Mesendoderm (in vitro differentiated cells): ENCODE data around the gene ZNF587B.
"Not testable (repeated sequence)": the region's sequence is repeated elsewhere in the genome, so short reads cannot be mapped to it uniquely, and the experiment has no call there.

Source experiments
- DNase-seq: peaks from one replicate; pipeline ENCODE4 v3.0.0; 2013
- H2AK5ac ChIP-seq: 2 replicates; pipeline ENCODE4 v1.6.1; 2013; ENCODE audit warnings: low read length, inconsistent platforms
- H2BK120ac ChIP-seq: 2 replicates; pipeline ENCODE4 v1.6.1; 2013; ENCODE audit warnings: low read depth, mild to moderate bottlenecking, low read length, moderate library complexity, mixed read lengths
- H2BK15ac ChIP-seq: replicated peaks from 2 replicates; pipeline ENCODE4 v1.6.1; 2013; ENCODE audit warnings: low read depth, mild to moderate bottlenecking, moderate library complexity
- H2BK5ac ChIP-seq: 2 replicates; pipeline ENCODE4 v1.6.1; 2013; ENCODE audit warnings: low read length, inconsistent platforms
- H3K18ac ChIP-seq: 2 replicates; pipeline ENCODE4 v1.6.1; 2013; ENCODE audit warnings: mild to moderate bottlenecking, low read length, mixed read lengths
- H3K23ac ChIP-seq: one replicate; pipeline ENCODE4 v1.6.1; 2013; ENCODE audit warnings: low read length
- H3K27ac ChIP-seq: 2 replicates; pipeline ENCODE4 v1.5.1; 2013; ENCODE audit warnings: low read depth, mild to moderate bottlenecking, inconsistent platforms, low read length, moderate library complexity
- H3K27me3 ChIP-seq: 2 replicates; pipeline ENCODE4 v1.6.1; 2013; ENCODE audit warnings: low read length, control low read depth, mild to moderate bottlenecking, inconsistent platforms; ENCODE audit not compliant: insufficient read depth, poor library complexity
- H3K36me3 ChIP-seq: 2 replicates; pipeline ENCODE4 v1.6.1; 2013; ENCODE audit warnings: low read length, inconsistent platforms; ENCODE audit not compliant: control insufficient read depth, insufficient read depth
- H3K4ac ChIP-seq: one replicate; pipeline ENCODE4 v1.6.1; 2013; ENCODE audit warnings: low read depth, mild to moderate bottlenecking, low read length, moderate library complexity
- H3K4me1 ChIP-seq: 2 replicates; pipeline ENCODE4 v1.6.1; 2013; ENCODE audit warnings: low read depth, low read length, inconsistent platforms; ENCODE audit not compliant: control insufficient read depth
- H3K4me2 ChIP-seq: 2 replicates; pipeline ENCODE4 v1.6.1; 2013; ENCODE audit warnings: low read length
- H3K4me3 ChIP-seq: 2 replicates; pipeline ENCODE4 v1.5.1; 2013; ENCODE audit warnings: mild to moderate bottlenecking, low read length
- H3K56ac ChIP-seq: one replicate; pipeline ENCODE4 v1.6.1; 2013; ENCODE audit warnings: low read length
- H3K79me1 ChIP-seq: 2 replicates; pipeline ENCODE4 v1.6.1; 2013; ENCODE audit warnings: low read length, inconsistent platforms
- H3K79me2 ChIP-seq: 2 replicates; pipeline ENCODE4 v1.6.1; 2013; ENCODE audit warnings: mild to moderate bottlenecking, low read length; ENCODE audit not compliant: control insufficient read depth, insufficient read depth
- H3K9ac ChIP-seq: 2 replicates; pipeline ENCODE4 v1.6.1; 2013; ENCODE audit warnings: low read length, inconsistent platforms
- H4K5ac ChIP-seq: one replicate; pipeline ENCODE4 v1.6.1; 2013; ENCODE audit warnings: low read length
- H4K8ac ChIP-seq: one replicate; pipeline ENCODE4 v1.6.1; 2013; ENCODE audit warnings: low read depth, mild to moderate bottlenecking, control low read depth, low read length, moderate library complexity
- WGBS: extraction: QIAGEN DNeasy Blood & Tissue Kit; methylation state at CpG from one replicate; pipeline ENCODE4 v1.1.7; 2013; ENCODE audit warnings: low lambda C conversion rate, missing lambda C conversion rate; ENCODE audit not compliant: insufficient coverage; ENCODE audit errors: extremely low coverage; 5-methylcytosine and 5-hydroxymethylcytosine counted together

The ZNF587B gene

GRCh38 chr19:57849162-57849665 is 19.1 kb downstream of the ZNF587B start:
- H3K23ac ChIP-seq, H2BK120ac ChIP-seq, H3K27me3 ChIP-seq, H3K27ac ChIP-seq, H3K4me1 ChIP-seq, H3K4me2 ChIP-seq, H2BK15ac ChIP-seq, H2AK5ac ChIP-seq, H3K9ac ChIP-seq, H4K5ac ChIP-seq, H3K4me3 ChIP-seq, H3K4ac ChIP-seq, H4K8ac ChIP-seq, H3K18ac ChIP-seq, H3K36me3 ChIP-seq, H3K56ac ChIP-seq, H2BK5ac ChIP-seq: not testable (repeated sequence)
- peaks cover 36% of the 10 kb centered on the region for H3K79me2 ChIP-seq
- DNase-seq = peak; percentile 68
- WGBS = no CpG with 5 or more reads among the region's 2 CpGs
- peaks cover 13% of the 10 kb centered on the region for H3K79me1 ChIP-seq

GRCh38 chr19:57849666-57850473 is 19.8 kb downstream of the ZNF587B start, which contains the start of gene ZNF587:
TSS of gene ZNF587 (plus strand) at chr19:57849859. CDS start at chr19:57850039, 180 bp downstream.
- H3K4me1 ChIP-seq, H4K5ac ChIP-seq, H2BK120ac ChIP-seq, H3K23ac ChIP-seq, H2BK15ac ChIP-seq, H2AK5ac ChIP-seq, H3K27me3 ChIP-seq, H4K8ac ChIP-seq, H3K36me3 ChIP-seq, H2BK5ac ChIP-seq, H3K4ac ChIP-seq: not testable (repeated sequence)
- H3K79me2 ChIP-seq = peaks cover 31% of the 10 kb centered on the region
- DNase-seq = peak; percentile 95
- peak within 1 kb of the TSS; percentile 35 for H3K18ac ChIP-seq
- H3K9ac ChIP-seq = peak within 1 kb of the TSS; percentile 48
- peak within 1 kb of the TSS; percentile 80 for H3K56ac ChIP-seq
- peak within 1 kb of the TSS; percentile 59 for H3K27ac ChIP-seq
- peak within 1 kb of the TSS; percentile 21 for H3K4me3 ChIP-seq
- peak within 1 kb of the TSS; percentile 2 for H3K4me2 ChIP-seq
- WGBS = no CpG with 5 or more reads among the region's 42 CpGs
- H3K79me1 ChIP-seq = peaks cover 10% of the 10 kb centered on the region

GRCh38 chr19:57850553-57851017 is 20.5 kb downstream of the ZNF587B start:
- H2BK15ac ChIP-seq = no peak overlapping the region
- H2AK5ac ChIP-seq = no peak overlapping the region
- peak overlapping the region; percentile 2 for H3K4me2 ChIP-seq
- no peak overlapping the region for H4K5ac ChIP-seq
- H3K79me1 ChIP-seq = peaks cover 9% of the 10 kb centered on the region
- H3K79me2 ChIP-seq = peaks cover 26% of the 10 kb centered on the region
- H2BK120ac ChIP-seq = no peak overlapping the region
- H3K27ac ChIP-seq = peak overlapping the region; percentile 59
- peak overlapping the region; percentile 21 for H3K4me3 ChIP-seq
- peak overlapping the region; percentile 48 for H3K9ac ChIP-seq
- H3K23ac ChIP-seq = no peak overlapping the region
- peak overlapping the region; percentile 80 for H3K56ac ChIP-seq
- WGBS = no CpG with 5 or more reads among the region's 11 CpGs
- peak overlapping the region; percentile 35 for H3K18ac ChIP-seq
- H3K36me3 ChIP-seq = no peaks in the 10 kb centered on the region
- no peak overlapping the region for H2BK5ac ChIP-seq
- peak; percentile 80 for DNase-seq
- no peak overlapping the region for H3K4ac ChIP-seq
- no peak overlapping the region for H4K8ac ChIP-seq
- H3K4me1 ChIP-seq = no peaks in the 10 kb centered on the region
- no peaks in the 10 kb centered on the region for H3K27me3 ChIP-seq

- not testable (repeated sequence) for H4K5ac ChIP-seq, H3K4me1 ChIP-seq, H3K4me2 ChIP-seq, DNase-seq, H3K18ac ChIP-seq, H3K27me3 ChIP-seq, H2BK120ac ChIP-seq, H3K27ac ChIP-seq, H2AK5ac ChIP-seq, H4K8ac ChIP-seq, H3K79me1 ChIP-seq, H2BK15ac ChIP-seq, H3K56ac ChIP-seq, H3K9ac ChIP-seq, H2BK5ac ChIP-seq, H3K23ac ChIP-seq, H3K4ac ChIP-seq, H3K36me3 ChIP-seq, H3K4me3 ChIP-seq
- H3K79me2 ChIP-seq = peaks cover 25% of the 10 kb centered on the region
- WGBS = no CpG with 5 or more reads among the region's 6 CpGs
Observed at GRCh38 chr19:57851812-57852603, 21.9 kb downstream of the ZNF587B start.

- not testable (repeated sequence) for H3K4ac ChIP-seq, DNase-seq, H3K4me3 ChIP-seq, H3K36me3 ChIP-seq, H3K56ac ChIP-seq, H2AK5ac ChIP-seq, H3K27ac ChIP-seq, H4K8ac ChIP-seq, H2BK15ac ChIP-seq, H3K9ac ChIP-seq, H4K5ac ChIP-seq, H3K27me3 ChIP-seq, H3K4me2 ChIP-seq, H3K18ac ChIP-seq, H2BK120ac ChIP-seq, H3K79me1 ChIP-seq, H3K4me1 ChIP-seq, H2BK5ac ChIP-seq, H3K23ac ChIP-seq
- WGBS = no CpG with 5 or more reads among the region's 2 CpGs
- H3K79me2 ChIP-seq = peaks cover 22% of the 10 kb centered on the region
Observed at GRCh38 chr19:57854117-57854516, 24.0 kb downstream of the ZNF587B start.
